Measurements from ENCODE around the gene GPR4.
"Not testable (repeated sequence)": the region's sequence is repeated elsewhere in the genome, so short reads cannot be mapped to it uniquely, and the experiment has no call there.

The GPR4 gene

DNA sequence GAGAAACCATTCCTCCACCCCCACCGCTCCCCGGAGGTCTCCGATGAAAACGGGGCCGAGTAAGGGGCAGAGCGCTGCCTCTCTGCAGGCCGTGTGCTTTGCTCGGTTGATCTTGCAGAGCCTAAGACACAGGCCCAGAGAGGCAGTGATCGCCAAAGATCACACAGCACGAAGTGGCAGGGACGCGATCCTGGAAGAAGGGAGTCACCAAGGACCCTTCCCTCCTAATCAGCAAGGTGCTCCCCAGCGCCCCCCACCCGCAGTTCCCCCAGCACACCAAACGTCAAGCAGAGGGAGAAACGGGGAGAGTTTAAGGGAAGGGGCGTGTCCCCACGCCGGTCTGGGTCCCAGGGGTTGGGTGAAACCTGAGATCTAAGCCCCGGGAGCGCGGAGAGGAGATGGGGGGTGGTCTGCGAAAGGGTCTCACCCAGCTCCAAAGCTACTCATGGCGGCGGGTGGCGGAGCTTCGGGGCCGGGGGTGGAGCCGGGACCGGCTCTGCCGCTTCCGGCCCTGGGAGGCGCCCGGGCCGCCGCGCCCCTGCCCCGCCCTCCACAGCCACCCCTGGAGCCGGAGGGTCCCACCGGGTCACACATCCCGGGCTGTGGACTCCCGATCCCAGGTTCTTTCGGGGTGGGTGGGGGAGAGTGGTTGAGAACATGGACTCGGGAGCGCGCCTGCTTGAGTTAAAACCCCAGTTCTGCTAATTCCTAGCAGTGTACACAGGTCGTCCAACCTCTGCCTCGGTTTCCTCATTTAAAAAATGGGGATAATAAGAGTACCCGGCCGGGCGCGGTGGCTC, 37.1 kb upstream of the GPR4 start, which contains the start of gene EML2:
Gene EML2, minus strand, starts transcription at position 468 of the 800 bp plus-strand sequence. Its CDS starts 21 bp downstream, at position 447.
- Histone ChIP-seq H3K27ac (ENCODE audit: low read length) (no peak within 1 kb of the TSS), H3K9ac (ENCODE audit: low read length in 2 of 2) (peak within 1 kb of the TSS; percentile 55 to 64)

DNA sequence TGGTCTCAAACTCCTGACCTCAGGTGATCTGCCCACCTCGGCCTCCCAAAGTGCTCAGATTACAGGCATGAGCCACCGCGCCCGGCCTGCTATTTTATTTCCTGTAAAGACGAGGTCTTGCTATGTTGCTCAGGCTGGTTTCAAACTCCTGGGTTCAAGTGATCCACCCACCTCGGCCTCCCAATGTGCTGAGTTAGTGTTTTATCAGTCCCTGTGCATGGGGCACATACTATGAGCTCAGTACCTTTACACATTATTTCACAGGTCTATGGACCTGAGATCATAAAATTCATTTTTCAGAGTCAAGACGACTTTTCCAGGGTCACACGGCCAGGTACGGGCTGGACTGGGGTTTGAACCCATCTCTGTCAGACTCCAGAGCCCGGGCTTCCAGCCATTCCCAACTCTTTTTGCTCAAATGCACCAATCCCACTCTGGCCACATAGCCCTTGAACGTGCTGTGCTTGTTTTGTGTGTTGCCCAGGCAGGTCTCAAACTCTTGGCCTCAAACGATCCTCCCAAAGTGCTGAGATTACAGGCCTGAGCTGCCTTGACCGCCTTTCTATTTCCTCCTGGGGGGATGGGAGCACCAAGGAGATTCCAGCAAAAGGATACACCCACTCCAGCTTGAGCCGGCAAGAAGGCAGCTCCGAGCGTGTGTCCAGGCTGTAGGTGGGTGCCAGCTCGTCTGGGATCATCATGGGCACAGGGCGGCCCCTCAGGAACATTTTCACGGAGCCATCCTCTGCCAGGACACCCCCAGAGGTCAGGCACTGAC, 36.1 kb upstream of the GPR4 start:
- Histone ChIP-seq H3K27me3 (ENCODE audit: control insufficient read depth in 1 of 2, insufficient read depth in 2 of 2, low read length in 2 of 2) (peaks cover 9 to 26% of the 10 kb centered on the region in 2 donors), H3K36me3 (ENCODE audit: control insufficient read depth in 2 of 2, insufficient read depth in 2 of 2, low read length in 2 of 2) (no peaks in the 10 kb centered on the region), H3K9ac (ENCODE audit: low read length in 2 of 2) (no peak overlapping the region), H3K4me1 (ENCODE audit: control insufficient read depth, insufficient read depth, low read length) (peaks cover 27% of the 10 kb centered on the region), H3K4me3 (ENCODE audit: low read length in 2 of 2) (peak overlapping the region in 1 of 2 donors; percentile 83), H3K27ac (ENCODE audit: low read length) (no peak overlapping the region), H3K9me3 (ENCODE audit: control insufficient read depth in 2 of 2, low read length in 2 of 2) (no peaks in the 10 kb centered on the region)

More for the DNA sequence above, 37.1 kb upstream of the GPR4 start, which contains the start of gene EML2:
- Histone ChIP-seq H3K9me3 (ENCODE audit: control insufficient read depth in 2 of 2, low read length in 2 of 2) (no peaks in the 10 kb centered on the region), H3K27me3 (ENCODE audit: control insufficient read depth in 1 of 2, insufficient read depth in 2 of 2, low read length in 2 of 2) (peaks cover 16 to 35% of the 10 kb centered on the region in 2 donors), H3K4me1 (ENCODE audit: control insufficient read depth, insufficient read depth, low read length) (peaks cover 30% of the 10 kb centered on the region), H3K4me3 (ENCODE audit: low read length in 2 of 2) (peak within 1 kb of the TSS; percentile 67 to 83), H3K36me3 (ENCODE audit: control insufficient read depth in 2 of 2, insufficient read depth in 2 of 2, low read length in 2 of 2) (no peaks in the 10 kb centered on the region)

- H3K27me3 ChIP-seq (ENCODE audit: control insufficient read depth in 1 of 2, insufficient read depth in 2 of 2, low read length in 2 of 2), result peaks cover 9 to 18% of the 10 kb centered on the region in 2 donors
- H3K4me1 ChIP-seq (ENCODE audit: control insufficient read depth, insufficient read depth, low read length), result peaks cover 17% of the 10 kb centered on the region
- no peak overlapping the region for H3K27ac ChIP-seq (ENCODE audit: low read length)
- no peak overlapping the region for H3K4me3 ChIP-seq (ENCODE audit: low read length in 2 of 2)
- no peaks in the 10 kb centered on the region for H3K36me3 ChIP-seq (ENCODE audit: control insufficient read depth in 2 of 2, insufficient read depth in 2 of 2, low read length in 2 of 2)
- no peaks in the 10 kb centered on the region for H3K9me3 ChIP-seq (ENCODE audit: control insufficient read depth in 2 of 2, low read length in 2 of 2)
- no peak overlapping the region for H3K9ac ChIP-seq (ENCODE audit: low read length in 2 of 2)
Measured at GRCh38 chr19:45636902-45637301, 34.9 kb upstream of the GPR4 start.

DNA sequence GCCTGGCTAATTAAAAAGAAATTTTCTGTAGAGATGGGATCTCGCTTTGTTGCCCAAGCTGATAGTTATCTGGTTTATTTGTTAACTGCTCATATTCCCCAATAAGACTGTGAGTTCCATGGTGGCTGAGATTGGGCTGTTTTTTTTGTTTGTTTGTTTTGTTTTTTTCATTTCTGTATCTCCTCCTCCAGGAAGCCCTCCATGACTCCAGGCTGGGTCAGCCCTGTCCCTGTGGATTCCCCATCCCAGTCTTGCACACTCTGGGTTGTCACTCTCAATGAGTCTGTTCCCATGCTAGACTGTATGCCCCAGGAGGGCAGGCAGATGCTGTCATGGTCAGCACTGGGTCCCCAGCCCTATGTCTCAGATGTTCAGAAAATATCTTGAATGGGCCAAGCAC, 34.3 kb upstream of the GPR4 start:
- Histone ChIP-seq H3K4me1 (ENCODE audit: control insufficient read depth, insufficient read depth, low read length) (peaks cover 11% of the 10 kb centered on the region), H3K27ac (ENCODE audit: low read length) (no peak overlapping the region), H3K4me3 (ENCODE audit: low read length in 2 of 2) (no peak overlapping the region)

GRCh38 chr19:45632468-45633196, 30.6 kb upstream of the GPR4 start:
- no peaks in the 10 kb centered on the region for H3K4me1 ChIP-seq (ENCODE audit: control insufficient read depth, insufficient read depth, low read length)
- no peaks in the 10 kb centered on the region for H3K9me3 ChIP-seq (ENCODE audit: control insufficient read depth in 2 of 2, low read length in 2 of 2)
- peaks cover 0 to 4% of the 10 kb centered on the region in 2 donors for H3K36me3 ChIP-seq (ENCODE audit: control insufficient read depth in 2 of 2, insufficient read depth in 2 of 2, low read length in 2 of 2)
- no peak overlapping the region for H3K27ac ChIP-seq (ENCODE audit: low read length)
- no peak overlapping the region for H3K4me3 ChIP-seq (ENCODE audit: low read length in 2 of 2)
- H3K9ac ChIP-seq (ENCODE audit: low read length in 2 of 2), result no peak overlapping the region
- no peaks in the 10 kb centered on the region for H3K27me3 ChIP-seq (ENCODE audit: control insufficient read depth in 1 of 2, insufficient read depth in 2 of 2, low read length in 2 of 2)

More for the DNA sequence above, 34.3 kb upstream of the GPR4 start:
- Histone ChIP-seq H3K36me3 (ENCODE audit: control insufficient read depth in 2 of 2, insufficient read depth in 2 of 2, low read length in 2 of 2) (no peaks in the 10 kb centered on the region), H3K9me3 (ENCODE audit: control insufficient read depth in 2 of 2, low read length in 2 of 2) (no peaks in the 10 kb centered on the region), H3K27me3 (ENCODE audit: control insufficient read depth in 1 of 2, insufficient read depth in 2 of 2, low read length in 2 of 2) (peaks cover 6 to 12% of the 10 kb centered on the region in 2 donors), H3K9ac (ENCODE audit: low read length in 2 of 2) (no peak overlapping the region)

DNA sequence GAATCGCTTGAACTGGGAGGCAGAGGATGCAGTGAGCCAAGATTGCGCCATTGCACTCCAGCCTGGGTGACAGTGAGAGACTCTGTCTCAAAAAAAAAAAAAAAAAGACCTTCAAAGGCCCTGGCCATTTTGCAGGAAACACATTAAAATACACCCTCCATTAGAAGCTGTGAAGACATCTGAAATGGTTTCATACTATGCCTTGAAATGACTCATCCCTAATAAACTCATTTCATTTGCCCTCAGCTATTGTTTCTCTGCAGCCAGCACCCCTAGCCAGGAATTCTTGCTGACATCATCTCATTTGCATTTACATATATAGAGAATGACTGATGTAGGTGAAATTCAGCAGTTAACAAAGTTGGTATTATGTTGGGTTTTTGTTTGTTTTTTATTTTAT, 28.5 kb upstream of the GPR4 start:
- H3K27me3 ChIP-seq (ENCODE audit: control insufficient read depth in 1 of 2, insufficient read depth in 2 of 2, low read length in 2 of 2), result no peaks in the 10 kb centered on the region
- no peak overlapping the region for H3K9ac ChIP-seq (ENCODE audit: low read length in 2 of 2)
- no peaks in the 10 kb centered on the region for H3K9me3 ChIP-seq (ENCODE audit: control insufficient read depth in 2 of 2, low read length in 2 of 2)
- H3K4me1 ChIP-seq (ENCODE audit: control insufficient read depth, insufficient read depth, low read length), result no peaks in the 10 kb centered on the region
- H3K36me3 ChIP-seq (ENCODE audit: control insufficient read depth in 2 of 2, insufficient read depth in 2 of 2, low read length in 2 of 2), result peaks cover 0 to 6% of the 10 kb centered on the region in 2 donors
- no peak overlapping the region for H3K4me3 ChIP-seq (ENCODE audit: low read length in 2 of 2)
- no peak overlapping the region for H3K27ac ChIP-seq (ENCODE audit: low read length)

GRCh38 chr19:45629704-45630103, 27.7 kb upstream of the GPR4 start:
- Histone ChIP-seq H3K36me3 (ENCODE audit: control insufficient read depth in 2 of 2, insufficient read depth in 2 of 2, low read length in 2 of 2) (peaks cover 0 to 6% of the 10 kb centered on the region in 2 donors), H3K4me1 (ENCODE audit: control insufficient read depth, insufficient read depth, low read length) (no peaks in the 10 kb centered on the region), H3K9ac (ENCODE audit: low read length in 2 of 2) (no peak overlapping the region), H3K9me3 (ENCODE audit: control insufficient read depth in 2 of 2, low read length in 2 of 2) (no peaks in the 10 kb centered on the region), H3K4me3 (ENCODE audit: low read length in 2 of 2) (no peak overlapping the region), H3K27me3 (ENCODE audit: control insufficient read depth in 1 of 2, insufficient read depth in 2 of 2, low read length in 2 of 2) (no peaks in the 10 kb centered on the region), H3K27ac (ENCODE audit: low read length) (no peak overlapping the region)

- H3K27me3 ChIP-seq (ENCODE audit: control insufficient read depth in 1 of 2, insufficient read depth in 2 of 2, low read length in 2 of 2); H3K4me1 ChIP-seq (ENCODE audit: control insufficient read depth, insufficient read depth, low read length); H3K9me3 ChIP-seq (ENCODE audit: control insufficient read depth in 2 of 2, low read length in 2 of 2); H3K9ac ChIP-seq (ENCODE audit: low read length in 2 of 2); H3K4me3 ChIP-seq (ENCODE audit: low read length in 2 of 2); H3K27ac ChIP-seq (ENCODE audit: low read length): not testable (repeated sequence)
- H3K36me3 ChIP-seq (ENCODE audit: control insufficient read depth in 2 of 2, insufficient read depth in 2 of 2, low read length in 2 of 2), result peaks cover 0 to 12% of the 10 kb centered on the region in 2 donors
Measured at GRCh38 chr19:45628219-45628618, 26.2 kb upstream of the GPR4 start.

GRCh38 chr19:45623984-45624383, 22.0 kb upstream of the GPR4 start:
- no peaks in the 10 kb centered on the region for H3K4me1 ChIP-seq (ENCODE audit: control insufficient read depth, insufficient read depth, low read length)
- H3K9me3 ChIP-seq (ENCODE audit: control insufficient read depth in 2 of 2, low read length in 2 of 2), result no peaks in the 10 kb centered on the region
- H3K4me3 ChIP-seq (ENCODE audit: low read length in 2 of 2), result no peak overlapping the region
- H3K27me3 ChIP-seq (ENCODE audit: control insufficient read depth in 1 of 2, insufficient read depth in 2 of 2, low read length in 2 of 2), result no peaks in the 10 kb centered on the region
- no peak overlapping the region for H3K27ac ChIP-seq (ENCODE audit: low read length)
- no peak overlapping the region for H3K9ac ChIP-seq (ENCODE audit: low read length in 2 of 2)
- peaks cover 0 to 19% of the 10 kb centered on the region in 2 donors for H3K36me3 ChIP-seq (ENCODE audit: control insufficient read depth in 2 of 2, insufficient read depth in 2 of 2, low read length in 2 of 2)

- H3K36me3 ChIP-seq (ENCODE audit: control insufficient read depth in 2 of 2, insufficient read depth in 2 of 2, low read length in 2 of 2), result peaks cover 0 to 18% of the 10 kb centered on the region in 2 donors
- no peaks in the 10 kb centered on the region for H3K27me3 ChIP-seq (ENCODE audit: control insufficient read depth in 1 of 2, insufficient read depth in 2 of 2, low read length in 2 of 2)
- no peak overlapping the region for H3K27ac ChIP-seq (ENCODE audit: low read length)
Measured at GRCh38 chr19:45621976-45622503, 20.0 kb upstream of the GPR4 start.

More at GRCh38 chr19:45621976-45622503, 20.0 kb upstream of the GPR4 start:
- Histone ChIP-seq H3K9ac (ENCODE audit: low read length in 2 of 2) (no peak overlapping the region), H3K4me1 (ENCODE audit: control insufficient read depth, insufficient read depth, low read length) (no peaks in the 10 kb centered on the region), H3K9me3 (ENCODE audit: control insufficient read depth in 2 of 2, low read length in 2 of 2) (no peaks in the 10 kb centered on the region), H3K4me3 (ENCODE audit: low read length in 2 of 2) (no peak overlapping the region)
